HepG2 (cell line): ENCODE data around the gene HPCAL1. TPM values are rescaled to one million over a fixed set of nuclear protein-coding genes. Genes with fewer than 3 reads are reported as not detected.

Experiments used
- ATAC-seq: fragments of 200-7000 bp; cut with Tn5 transposase; 3 replicates; pipeline ENCODE4 v1.9.1; 2020; ENCODE audit warnings: mild to moderate bottlenecking, moderate library complexity
- BruUV-seq: library from RNA; stranded (reverse); fragments of 400-500 nt; replicated peaks from 2 replicates; lab custom pipeline; 2021; lab: Mats Ljungman, UMichigan
- CTCF ChIA-PET: fragments of 300-600 bp; formaldehyde crosslinking; extraction: SDS; loops from one replicate; lab custom pipeline; 2021; ENCODE audit warnings: low total read pairs, inconsistent platforms, low intra/inter-chr PET ratio; lab: Yijun Ruan, JAX
- POLR2A ChIA-PET: fragments of 350-600 bp; sonication (Branson Sonifier 250); formaldehyde crosslinking; loops from one replicate; lab custom pipeline; 2020; ENCODE audit warnings: antibody characterized with exemption, inconsistent platforms; lab: Yijun Ruan, JAX
- DNase-seq: peaks from one replicate; pipeline ENCODE4 v3.0.0-alpha.2; 2015; ENCODE audit warnings: low spot score
- FAIRE-seq: peaks from 3 replicates; lab custom pipeline; 2011; peaks lifted over from hg19 to GRCh38; lab: Jason Lieb, UNC
- H2AFZ ChIP-seq: one replicate; pipeline ENCODE4 v1.6.1; 2011; ENCODE audit warnings: low read length, inconsistent platforms
- H3K27ac ChIP-seq: fragments of 300-600 bp; 3 replicates; pipeline ENCODE4 v1.8.0; 2011; ENCODE audit warnings: mixed run types, mild to moderate bottlenecking, mixed read lengths, low read length, inconsistent platforms; ENCODE audit not compliant: insufficient read depth; ENCODE audit errors: extremely low read length
- H3K27me3 ChIP-seq, 2 experiments: fragments of 200-600 bp in 1 of 2; 2 replicates in 1 of 2; 3 replicates in 1 of 2; pipeline versions ENCODE4 v1.6.0 to v1.8.0; 2011; ENCODE audit warnings: low read length in 2 of 2, mild to moderate bottlenecking in 2 of 2, moderate library complexity in 2 of 2, inconsistent platforms in 1 of 2; ENCODE audit not compliant: insufficient read depth in 2 of 2, control insufficient read depth in 1 of 2
- H3K36me3 ChIP-seq, 2 experiments: fragments of 200-600 bp in 1 of 2; replicated peaks in 1 of 2; 2 replicates in 1 of 2; 3 replicates in 1 of 2; pipeline versions ENCODE4 v1.5.1 to v1.8.0; 2011; ENCODE audit warnings: low read length in 2 of 2, inconsistent platforms in 1 of 2; ENCODE audit not compliant: insufficient read depth in 2 of 2, control insufficient read depth in 1 of 2
- H3K4me1 ChIP-seq: 2 replicates; pipeline ENCODE4 v1.5.1; 2012; ENCODE audit warnings: low read length, inconsistent platforms; ENCODE audit not compliant: insufficient read depth
- H3K4me2 ChIP-seq: 2 replicates; pipeline ENCODE4 v1.6.0; 2011; ENCODE audit warnings: low read depth, low read length, inconsistent platforms
- H3K4me3 ChIP-seq, 3 experiments: fragments of 200-600 bp in 1 of 3; sonication (generic), shearing (Covaris generic) in 1 of 3; replicated peaks in 1 of 3; 2 replicates each; pipeline ENCODE4 v1.5.1; 2011 to 2016; ENCODE audit warnings: low read length in 3 of 3, inconsistent platforms in 2 of 3, low read depth in 2 of 3, mild to moderate bottlenecking in 2 of 3, control low read depth in 1 of 3, mixed read lengths in 1 of 3; ENCODE audit not compliant: insufficient read depth in 1 of 3
- H3K79me2 ChIP-seq: one replicate; pipeline ENCODE4 v1.6.1; 2011; ENCODE audit warnings: low read length, inconsistent platforms; ENCODE audit not compliant: insufficient read depth
- H3K9ac ChIP-seq: 2 replicates; pipeline ENCODE4 v1.6.0; 2011; ENCODE audit warnings: mild to moderate bottlenecking, low read depth, low read length, inconsistent platforms; ENCODE audit not compliant: insufficient read depth
- H3K9me3 ChIP-seq: 2 replicates; pipeline ENCODE4 v1.5.1; 2012; ENCODE audit warnings: mild to moderate bottlenecking, low read length
- H4K20me1 ChIP-seq: 2 replicates; pipeline ENCODE4 v1.6.0; 2011; ENCODE audit warnings: inconsistent platforms, mild to moderate bottlenecking, low read length, moderate library complexity; ENCODE audit not compliant: insufficient read depth
- ELK4 ChIP-seq: sonication (generic); formaldehyde crosslinking; IDR thresholded peaks from 2 replicates; pipeline ENCODE4 v1.9.0; 2021; ENCODE audit warnings: missing genetic modification reagents, borderline replicate concordance
- IKZF5 ChIP-seq: IDR thresholded peaks from 2 replicates; pipeline ENCODE4 v1.6.1; 2018; ENCODE audit warnings: missing genetic modification reagents, mild to moderate bottlenecking, missing compliant biosample characterization
- IRF9 ChIP-seq: sonication (generic); formaldehyde crosslinking; IDR thresholded peaks from 2 replicates; pipeline ENCODE4 v1.8.0; 2022; ENCODE audit warnings: missing genetic modification reagents, mild to moderate bottlenecking, borderline replicate concordance
- MYC ChIP-seq: sonication (generic); formaldehyde crosslinking; IDR thresholded peaks from 2 replicates; pipeline ENCODE4 v1.9.0; 2021; ENCODE audit warnings: missing genetic modification reagents, borderline replicate concordance
- PRDM15 ChIP-seq: sonication (generic); formaldehyde crosslinking; IDR thresholded peaks from 2 replicates; pipeline ENCODE4 v1.4.0; 2020; ENCODE audit warnings: missing genetic modification reagents
- ZC3H13 ChIP-seq: sonication (generic); formaldehyde crosslinking; IDR thresholded peaks from 2 replicates; pipeline ENCODE4 v1.8.1; 2023; ENCODE audit warnings: mild to moderate bottlenecking, missing genetic modification reagents, moderate library complexity
- ZNF101 ChIP-seq: sonication (generic); formaldehyde crosslinking; IDR thresholded peaks from 2 replicates; pipeline ENCODE4 v1.4.0; 2020; ENCODE audit warnings: mild to moderate bottlenecking, low read depth, missing genetic modification reagents, borderline replicate concordance
- ZSCAN20 ChIP-seq: sonication (generic); formaldehyde crosslinking; IDR thresholded peaks from 2 replicates; pipeline ENCODE4 v1.4.0; 2020; ENCODE audit warnings: missing genetic modification reagents, mild to moderate bottlenecking, borderline replicate concordance
- WGBS: methylation state at CpG from one replicate; pipeline ENCODE4 v1.1.6; 2017; ENCODE audit warnings: low lambda C conversion rate; 5-methylcytosine and 5-hydroxymethylcytosine counted together
- in situ Hi-C: cut with HindIII; loops from 2 replicates; pipeline ENCODE4 v1.10.0; 2017; ENCODE audit warnings: low pct_unique_long_range_greater_than_20kb; ENCODE audit not compliant: extremely low pct_ligation_motif_present
- intact Hi-C: fragments of 100-400 bp; cut with micrococcal nuclease; formaldehyde crosslinking; loops from one replicate; pipeline ENCODE4 v1.10.0; 2022; ENCODE audit not compliant: unreplicated experiment
- polyA plus RNA-seq, 8 experiments: library from polyadenylated mRNA; depleted of rRNA in 3 of 8; stranded (reverse) in 7 of 8; unstranded in 1 of 8; fragments of >200 nt; fragmentation: Illumina TruSeq in 4 of 8; extraction: Trizol in 4 of 8; gene quantifications; 2 replicates each; pipeline versions ENCODE4 v1.2.1 to v1.2.3, GENCODE V29; 2011 to 2016; ENCODE audit warnings: low read depth in 4 of 8, missing spikeins in 1 of 8, mixed read lengths in 1 of 8; ENCODE audit not compliant: insufficient read depth in 1 of 8
- total RNA-seq, 5 experiments: library from RNA; depleted of rRNA; stranded (reverse); fragments of >200 nt; fragmentation: Illumina TruSeq; extraction: Trizol; gene quantifications; 2 replicates each; pipeline ENCODE4 v1.2.3, GENCODE V29; 2016; ENCODE audit warnings: low read depth in 1 of 5

Gene HPCAL1
- total and polyA plus RNA-seq, 2 of the 13 experiments (the other 11 are each of a cell fraction or from before 2014, with no cell fraction given), result 29.5 to 29.9 TPM

GRCh38 chr2:10387033-10387432 lies 84.3 kb downstream of the HPCAL1 start:
- no TSS peak for BruUV-seq
- Histone ChIP-seq H3K4me2 (no peak overlapping the region), H4K20me1 (peaks cover 3% of the 10 kb centered on the region), H3K27ac (no peak overlapping the region), H2AFZ (no peak overlapping the region), H3K79me2 (no peaks in the 10 kb centered on the region), H3K4me1 (peaks cover 19% of the 10 kb centered on the region), H3K27me3 (no peaks in the 10 kb centered on the region), H3K36me3 (no peaks in the 10 kb centered on the region), H3K9ac (no peak overlapping the region), H3K4me3 (no peak overlapping the region)
- DNase-seq, result no peak
- no peak for ATAC-seq
- CTCF ChIA-PET, result no interaction called here
- POLR2A ChIA-PET, result no interaction called here
- intact Hi-C loops (no loop called here), in situ Hi-C loops (no loop called here)
- TF ChIP-seq IRF9 (CRISPR knock-in tag) (no peak), ELK4 (CRISPR knock-in tag) (0 out of 2 replicates have a peak, but pooled peaks have one; percentile 33), PRDM15 (CRISPR knock-in tag) (no peak), MYC (CRISPR knock-in tag) (0 out of 2 replicates have a peak, but pooled peaks have one; percentile 26), ZNF101 (CRISPR knock-in tag) (no peak), IKZF5 (CRISPR knock-in tag) (no peak), ZSCAN20 (no peak), ZC3H13 (CRISPR knock-in tag) (no peak)
- TF ChIP-seq, all 625 proteins: peak for 2
- no peak for FAIRE-seq
- H3K9me3 ChIP-seq, result no peaks in the 10 kb centered on the region
- 98% methylated on average over 10 of the region's 14 CpGs for WGBS
